Retinal pigment epithelial cell (primary cell): Measurements from ENCODE around the gene MACF1.

Source experiments
- DNase-seq: peaks from one replicate; pipeline ENCODE4 v3.0.0-alpha.2; 2010; ENCODE audit warnings: low read depth
- H3K4me3 ChIP-seq: 2 replicates; pipeline ENCODE4 v1.5.1; 2011; ENCODE audit warnings: mild to moderate bottlenecking, low read length, control low read depth, moderate library complexity
- TF ChIP-seq, protein P1 (sequence below): conservative IDR thresholded peaks from 2 replicates; pipeline ENCODE4 v1.5.1; 2011; ENCODE audit warnings: low read depth, low read length, control low read depth, inconsistent platforms

The MACF1 gene

DNA sequence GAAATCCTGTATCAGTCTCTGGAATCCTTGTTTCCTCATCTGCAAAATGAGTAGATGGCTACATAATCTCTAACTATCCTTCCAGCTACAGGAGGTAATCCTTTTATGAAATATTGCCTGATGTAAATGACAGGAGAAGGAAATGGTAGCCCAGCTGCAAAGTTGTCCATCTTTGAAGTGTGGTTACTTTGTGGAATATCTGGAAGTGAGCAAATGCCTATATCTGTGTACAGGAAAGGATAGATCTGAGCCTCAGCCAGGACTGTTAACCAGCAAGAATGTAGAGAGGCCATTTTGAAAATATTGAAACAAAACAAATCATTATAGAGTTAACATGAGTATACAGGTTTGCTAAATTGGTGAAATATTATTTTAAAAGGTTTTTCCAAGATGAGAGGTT, 212.1 kb downstream of the MACF1 start:
- H3K4me3 ChIP-seq = no peak overlapping the region
- TF ChIP-seq, protein P1, sequence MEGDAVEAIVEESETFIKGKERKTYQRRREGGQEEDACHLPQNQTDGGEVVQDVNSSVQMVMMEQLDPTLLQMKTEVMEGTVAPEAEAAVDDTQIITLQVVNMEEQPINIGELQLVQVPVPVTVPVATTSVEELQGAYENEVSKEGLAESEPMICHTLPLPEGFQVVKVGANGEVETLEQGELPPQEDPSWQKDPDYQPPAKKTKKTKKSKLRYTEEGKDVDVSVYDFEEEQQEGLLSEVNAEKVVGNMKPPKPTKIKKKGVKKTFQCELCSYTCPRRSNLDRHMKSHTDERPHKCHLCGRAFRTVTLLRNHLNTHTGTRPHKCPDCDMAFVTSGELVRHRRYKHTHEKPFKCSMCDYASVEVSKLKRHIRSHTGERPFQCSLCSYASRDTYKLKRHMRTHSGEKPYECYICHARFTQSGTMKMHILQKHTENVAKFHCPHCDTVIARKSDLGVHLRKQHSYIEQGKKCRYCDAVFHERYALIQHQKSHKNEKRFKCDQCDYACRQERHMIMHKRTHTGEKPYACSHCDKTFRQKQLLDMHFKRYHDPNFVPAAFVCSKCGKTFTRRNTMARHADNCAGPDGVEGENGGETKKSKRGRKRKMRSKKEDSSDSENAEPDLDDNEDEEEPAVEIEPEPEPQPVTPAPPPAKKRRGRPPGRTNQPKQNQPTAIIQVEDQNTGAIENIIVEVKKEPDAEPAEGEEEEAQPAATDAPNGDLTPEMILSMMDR = no peak
- no peak for DNase-seq

DNA sequence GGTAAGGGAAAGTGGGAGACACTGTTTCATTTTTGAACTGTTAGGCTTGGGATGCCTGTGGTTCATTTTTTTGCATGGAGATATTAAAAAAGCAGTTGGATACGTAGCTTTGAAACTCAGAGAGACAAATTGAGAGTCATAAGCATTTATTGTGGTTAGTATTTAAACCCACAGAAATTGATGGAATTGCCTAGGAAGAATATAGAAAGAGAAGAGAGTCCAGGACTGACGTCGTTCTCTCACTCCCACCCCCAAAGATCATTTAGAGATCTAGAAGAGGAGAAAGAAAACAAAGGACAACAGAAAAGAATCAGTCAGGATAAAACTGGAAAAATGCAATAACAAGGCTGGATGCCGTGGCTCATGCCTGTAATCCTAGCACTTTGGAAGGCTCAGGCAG, 213.7 kb downstream of the MACF1 start:
- DNase-seq = no peak
- H3K4me3 ChIP-seq = no peak overlapping the region
- TF ChIP-seq, protein P1 = no peak

DNA sequence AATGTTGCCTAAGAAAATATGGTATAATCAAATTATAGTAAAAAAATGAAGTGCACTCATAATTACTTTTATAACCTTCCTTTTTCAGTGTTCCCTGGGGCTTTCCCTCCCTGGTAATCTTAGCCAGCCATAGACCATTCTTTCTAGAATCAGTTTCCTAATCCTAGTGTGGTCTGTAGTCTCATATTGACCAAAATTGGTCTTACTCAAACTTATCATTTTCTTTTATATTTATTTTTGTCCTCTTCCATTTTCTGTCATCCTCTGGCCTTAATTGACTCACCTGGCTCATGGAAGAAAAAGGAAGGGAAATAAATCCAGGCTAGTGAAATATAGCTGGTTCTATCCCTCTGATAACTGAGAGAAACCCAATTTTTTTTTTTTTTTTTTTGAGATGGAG, 216.0 kb downstream of the MACF1 start:
- TF ChIP-seq, protein P1 = no peak
- H3K4me3 ChIP-seq = no peak overlapping the region
- DNase-seq = no peak

DNA sequence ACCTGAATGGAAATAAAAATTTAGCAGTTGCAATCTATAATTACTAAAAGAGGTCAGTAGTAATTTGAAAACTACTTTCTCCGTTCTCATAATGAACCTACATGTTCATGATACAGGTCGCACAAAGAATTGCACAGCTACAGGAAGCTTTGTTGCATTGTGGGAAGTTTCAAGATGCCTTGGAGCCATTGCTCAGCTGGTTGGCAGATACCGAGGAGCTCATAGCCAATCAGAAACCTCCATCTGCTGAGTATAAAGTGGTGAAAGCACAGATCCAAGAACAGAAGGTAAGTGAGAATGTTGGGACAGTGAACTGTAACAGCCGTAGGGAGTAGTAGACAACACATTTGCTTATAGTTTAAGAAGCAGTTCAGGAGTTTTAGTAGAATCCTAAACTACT, 218.1 kb downstream of the MACF1 start:
- no peak for DNase-seq
- H3K4me3 ChIP-seq = no peak overlapping the region
- TF ChIP-seq, protein P1 = no peak

DNA sequence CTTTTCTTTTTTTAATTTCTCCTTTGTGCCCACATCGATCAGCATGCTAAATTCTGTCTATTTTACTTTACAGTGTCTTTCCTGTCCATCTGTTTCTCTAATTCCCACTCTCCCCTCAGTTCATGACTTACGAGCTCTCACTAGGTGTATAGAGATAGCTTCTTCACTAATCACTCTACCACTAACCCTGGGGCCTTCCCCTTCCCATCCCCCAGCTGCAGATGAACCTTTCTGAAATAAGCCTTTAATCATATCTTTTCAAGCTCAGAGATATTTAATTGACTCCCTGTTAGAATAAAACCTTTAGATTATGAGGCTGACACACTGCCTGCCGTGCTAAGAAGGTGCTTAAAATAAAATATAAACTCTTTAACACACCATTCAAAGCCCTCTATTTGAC, 220.7 kb downstream of the MACF1 start:
- DNase-seq = no peak
- TF ChIP-seq, protein P1 = no peak
- no peak overlapping the region for H3K4me3 ChIP-seq

DNA sequence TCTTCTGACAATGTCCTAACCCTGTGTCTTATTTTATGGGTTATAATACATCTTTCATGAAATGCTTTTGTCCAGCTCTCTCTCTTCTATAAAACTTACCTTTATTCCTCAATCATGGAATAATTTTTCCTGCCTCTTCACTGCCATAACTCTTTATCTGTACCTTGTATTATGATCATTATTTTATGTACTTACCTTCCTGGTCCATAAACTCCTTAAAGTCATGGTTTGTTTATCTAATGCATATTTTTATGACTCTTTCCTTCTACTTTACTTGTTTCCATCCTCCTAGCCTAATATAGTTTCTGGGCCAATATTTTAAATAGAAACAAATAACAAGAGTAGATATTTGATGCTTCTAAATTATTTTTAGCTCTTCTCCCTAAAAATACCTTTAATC, 221.1 kb downstream of the MACF1 start:
- DNase-seq = no peak
- TF ChIP-seq, protein P1 = no peak

DNA sequence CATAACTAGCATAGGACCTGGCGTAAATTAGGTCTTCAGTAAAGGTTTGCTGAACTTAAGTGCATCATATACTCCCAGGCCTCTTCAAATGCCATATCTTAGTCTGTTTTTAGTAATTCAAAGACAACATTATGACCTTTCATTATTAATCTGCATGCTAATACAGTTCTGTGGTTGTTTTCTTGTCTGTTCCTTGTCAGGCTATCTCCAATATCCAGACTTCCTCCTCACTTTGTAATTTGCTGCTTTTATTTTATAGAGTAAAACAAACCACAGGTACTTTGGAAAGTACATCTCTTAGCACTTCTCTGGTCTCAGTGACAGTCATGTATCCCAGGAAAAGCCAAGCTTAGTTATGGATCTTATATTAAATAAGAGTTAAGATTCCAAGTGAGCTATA, 221.9 kb downstream of the MACF1 start:
- TF ChIP-seq, protein P1 = no peak
- H3K4me3 ChIP-seq = no peak overlapping the region
- DNase-seq = no peak

More for the DNA sequence above, 221.1 kb downstream of the MACF1 start:
- H3K4me3 ChIP-seq = no peak overlapping the region
